Effector CD4-positive, alpha-beta T cell (primary cell): ENCODE data around the gene GPR61.

Experiments
- DNase-seq: peaks from one replicate; pipeline ENCODE4 v3.0.0-alpha.2; 2020

Gene GPR61

DNA sequence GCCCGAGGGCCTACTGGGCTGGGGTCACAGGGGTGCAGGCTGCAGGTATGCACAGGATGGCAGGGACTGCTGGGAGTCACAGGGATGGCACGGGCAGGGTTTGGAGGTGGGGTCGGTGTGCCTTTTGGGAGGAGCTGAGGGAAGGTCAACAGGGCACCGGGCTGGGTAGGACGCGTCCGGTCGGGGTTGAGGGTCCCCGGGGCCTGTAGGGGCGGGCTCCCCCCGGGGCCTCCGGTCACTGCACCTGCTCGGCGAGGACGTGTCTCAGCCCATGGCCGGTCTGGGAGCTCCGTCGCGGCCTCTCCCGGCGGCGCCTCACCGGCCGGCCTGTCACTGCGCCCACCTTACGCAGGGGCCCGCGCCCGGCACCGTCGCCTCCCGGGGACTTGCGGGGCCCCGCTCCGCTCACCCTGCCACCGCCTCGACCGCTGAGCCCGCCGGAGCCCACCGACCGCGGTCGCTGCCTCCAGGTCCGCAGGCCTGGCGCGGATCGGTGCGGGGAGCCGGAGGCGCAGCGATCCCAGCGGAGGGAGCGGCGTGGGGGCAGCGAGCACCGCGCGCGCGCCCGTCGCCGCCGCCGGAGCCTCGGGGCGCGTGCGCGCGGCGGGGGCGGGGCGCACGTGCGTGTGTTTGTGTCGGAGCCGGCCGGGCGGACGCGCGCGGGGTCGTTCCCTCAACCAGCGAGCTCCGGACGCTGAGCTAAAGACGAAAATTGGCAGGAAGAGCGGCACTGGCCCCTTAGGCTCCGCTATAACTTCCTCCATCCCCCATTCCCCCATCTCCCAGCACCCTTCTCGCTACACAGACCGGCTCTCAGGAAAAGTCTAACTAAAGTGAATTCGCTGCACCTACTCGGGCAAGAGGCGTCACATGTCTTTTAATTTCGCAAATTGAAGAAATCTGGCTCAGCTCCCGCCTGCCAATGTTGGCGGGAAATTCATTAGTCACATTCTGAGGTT lies 30.2 kb upstream of the GPR61 start, which contains the start of gene AMIGO1:
AMIGO1 (minus strand) TSS at position 552 of the 959 bp plus-strand sequence. CDS start 815 bp downstream, outside the sequence.
- DNase-seq: peak; percentile 51

DNA sequence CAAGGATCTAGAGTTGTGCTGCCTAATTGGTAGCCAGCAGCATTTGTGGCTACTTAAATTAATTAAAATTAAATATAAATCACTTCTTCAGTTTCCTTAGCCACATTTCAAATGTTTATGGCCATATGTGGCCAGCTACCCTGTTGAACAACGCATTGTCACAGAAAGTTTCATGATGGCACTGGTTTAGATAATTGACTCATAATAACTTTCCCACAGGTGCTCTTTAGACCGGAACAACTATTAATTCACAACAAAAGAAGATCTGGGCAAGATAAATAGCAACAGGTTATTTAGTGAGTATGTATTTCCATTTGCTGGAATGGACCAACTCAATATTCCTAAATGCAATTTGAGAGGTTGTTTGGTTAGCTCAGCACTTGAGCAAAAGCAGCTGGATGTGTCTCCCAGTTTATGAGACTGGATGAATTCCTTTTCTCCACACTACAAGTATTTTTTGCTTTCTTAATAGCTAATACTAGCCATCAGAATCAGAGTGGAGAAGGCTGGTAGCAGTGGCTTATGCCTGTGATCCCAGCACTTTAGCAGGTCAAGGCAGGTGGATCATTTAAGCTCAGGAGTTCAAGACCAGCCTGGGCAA lies 26.5 kb upstream of the GPR61 start:
- no peak for DNase-seq

DNA sequence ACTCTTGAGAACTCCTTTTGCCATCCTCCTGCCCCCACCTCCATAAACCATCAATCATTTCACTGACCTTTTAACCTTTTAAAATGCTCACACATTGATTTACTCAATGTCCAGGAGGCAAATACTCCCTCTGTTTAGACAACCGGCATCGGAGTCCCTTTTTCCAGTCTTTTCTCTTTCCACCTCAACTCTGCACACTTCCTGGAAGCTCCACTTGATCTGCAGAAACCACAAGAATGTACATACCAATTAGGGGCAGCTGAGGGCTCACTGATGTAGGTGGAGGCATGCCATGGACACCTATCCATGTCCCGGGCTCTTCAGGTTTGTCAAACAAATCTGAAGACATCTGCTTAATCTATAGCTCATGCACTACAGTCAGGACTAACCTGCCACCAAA lies 24.8 kb upstream of the GPR61 start:
- no peak for DNase-seq

DNA sequence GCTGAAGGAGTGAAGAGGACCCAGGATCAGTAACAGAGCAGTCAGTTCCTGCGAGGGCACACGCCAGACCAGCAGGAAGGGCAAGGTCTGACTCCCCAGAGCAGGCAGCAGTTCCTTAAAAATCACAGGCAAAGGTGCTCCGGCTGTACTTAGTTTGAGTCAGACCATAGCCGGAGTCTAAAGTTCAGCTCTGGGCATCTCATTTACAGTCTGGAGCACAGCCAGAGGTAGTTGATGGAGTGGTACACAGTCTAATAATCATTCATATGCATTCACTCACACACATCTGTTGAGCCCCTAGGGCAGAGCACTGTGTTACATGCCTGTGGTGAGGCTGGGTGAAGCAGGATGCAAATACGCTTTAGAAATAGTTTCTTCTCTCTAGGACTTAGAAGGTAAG lies 22.8 kb upstream of the GPR61 start:
- no peak for DNase-seq

DNA sequence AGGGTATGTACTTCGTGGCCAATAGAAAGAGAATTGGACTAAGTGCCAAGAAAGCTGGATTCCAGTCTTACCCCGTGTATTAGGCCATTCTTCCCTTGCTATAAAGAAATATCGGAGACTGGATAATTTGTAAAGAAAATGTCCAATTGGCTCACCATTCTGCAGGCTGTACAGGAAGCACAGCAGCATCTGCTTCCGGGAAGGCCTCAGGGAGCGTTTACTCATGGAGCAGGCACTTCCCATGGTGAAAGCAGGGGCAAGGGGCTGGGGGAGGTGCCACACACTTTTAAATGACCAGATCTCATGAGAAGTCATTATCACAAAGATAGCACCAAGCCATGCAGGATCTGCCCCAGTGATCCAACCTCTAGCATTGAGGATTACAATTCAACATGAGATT lies 22.3 kb upstream of the GPR61 start:
- DNase-seq: no peak

DNA sequence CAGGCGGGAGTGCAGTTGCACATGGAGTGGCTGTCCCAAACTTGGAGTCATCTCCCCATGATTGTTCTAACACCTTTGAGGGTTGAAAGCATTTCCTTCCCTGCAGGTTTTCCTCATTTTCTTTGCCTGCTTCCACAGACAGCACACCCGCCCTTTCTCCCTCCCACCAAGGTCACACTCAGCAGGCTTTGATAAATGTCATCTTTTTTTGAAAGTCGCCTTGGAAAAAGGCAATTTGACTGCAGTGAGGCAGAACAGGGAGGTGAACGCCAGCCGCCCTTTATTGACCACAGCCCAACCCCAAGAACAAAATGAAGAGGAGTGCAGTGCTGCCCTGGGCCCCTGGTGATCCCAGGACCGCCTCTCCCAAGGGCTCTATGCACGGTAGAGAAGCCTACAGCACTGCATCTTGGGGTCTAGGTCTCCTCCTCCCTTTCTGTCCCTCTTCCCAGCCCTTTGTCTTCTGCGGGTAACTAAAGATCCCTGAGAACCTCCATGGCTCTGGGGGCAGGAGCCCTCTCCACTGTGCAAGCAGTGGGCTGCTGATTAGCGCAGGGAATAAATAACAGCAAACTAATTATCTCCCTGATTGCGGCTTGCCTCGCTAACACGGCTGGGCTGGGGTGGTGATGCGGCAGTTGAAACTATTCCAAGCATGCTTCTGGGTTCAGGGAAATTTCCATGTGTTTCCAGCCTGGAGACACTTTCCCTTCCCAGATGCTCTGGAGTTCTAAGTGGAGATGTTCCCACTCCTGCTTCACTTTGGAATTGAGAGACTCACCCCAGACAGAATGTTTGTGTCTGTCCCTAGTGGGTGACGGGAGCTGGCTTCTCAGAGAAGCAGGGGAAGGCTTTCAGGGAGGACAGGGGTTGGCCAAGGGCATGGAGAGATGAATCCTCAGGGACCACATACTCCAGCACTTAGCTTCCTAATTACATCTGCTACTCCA lies 18.4 kb upstream of the GPR61 start:
- no peak for DNase-seq

DNA sequence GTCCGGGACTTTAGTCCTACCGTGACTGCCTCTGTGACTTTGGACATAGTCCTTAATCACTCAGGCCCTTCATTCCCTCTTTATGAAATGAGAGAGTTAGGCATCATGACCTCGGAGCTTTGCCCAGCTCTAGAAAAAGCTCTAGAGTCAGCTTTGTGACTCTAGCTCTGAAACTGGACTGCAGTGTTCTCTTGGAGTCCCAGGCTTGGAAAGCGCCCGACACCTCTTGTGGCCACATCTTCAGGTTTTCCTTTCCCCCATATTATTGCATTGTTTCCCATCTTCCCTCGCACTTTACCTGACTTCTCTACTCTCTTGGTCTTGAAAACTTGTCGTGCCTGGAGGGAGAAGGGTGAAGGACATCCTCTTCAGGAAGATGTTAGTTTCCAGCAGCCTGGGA lies 17.6 kb upstream of the GPR61 start:
- no peak for DNase-seq

DNA sequence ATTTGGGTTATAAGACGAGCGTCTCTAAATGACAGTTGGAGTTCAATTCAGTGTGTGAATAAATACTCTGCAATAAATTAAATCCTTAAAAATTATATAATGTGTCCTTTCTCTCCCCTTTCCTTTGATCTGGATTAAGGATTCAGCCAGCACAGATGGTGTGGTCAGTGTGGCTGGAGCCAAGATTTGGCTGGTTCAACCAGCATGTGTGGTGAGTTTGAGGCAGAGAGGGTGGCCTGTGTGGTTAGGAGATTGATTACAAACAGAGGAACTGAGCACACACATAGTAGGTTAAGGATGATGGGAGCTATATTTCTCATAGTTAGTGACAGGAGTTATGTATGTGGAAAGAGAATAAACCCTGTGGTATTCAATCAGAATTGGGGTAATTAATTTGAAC lies 16.0 kb upstream of the GPR61 start:
- no peak for DNase-seq

DNA sequence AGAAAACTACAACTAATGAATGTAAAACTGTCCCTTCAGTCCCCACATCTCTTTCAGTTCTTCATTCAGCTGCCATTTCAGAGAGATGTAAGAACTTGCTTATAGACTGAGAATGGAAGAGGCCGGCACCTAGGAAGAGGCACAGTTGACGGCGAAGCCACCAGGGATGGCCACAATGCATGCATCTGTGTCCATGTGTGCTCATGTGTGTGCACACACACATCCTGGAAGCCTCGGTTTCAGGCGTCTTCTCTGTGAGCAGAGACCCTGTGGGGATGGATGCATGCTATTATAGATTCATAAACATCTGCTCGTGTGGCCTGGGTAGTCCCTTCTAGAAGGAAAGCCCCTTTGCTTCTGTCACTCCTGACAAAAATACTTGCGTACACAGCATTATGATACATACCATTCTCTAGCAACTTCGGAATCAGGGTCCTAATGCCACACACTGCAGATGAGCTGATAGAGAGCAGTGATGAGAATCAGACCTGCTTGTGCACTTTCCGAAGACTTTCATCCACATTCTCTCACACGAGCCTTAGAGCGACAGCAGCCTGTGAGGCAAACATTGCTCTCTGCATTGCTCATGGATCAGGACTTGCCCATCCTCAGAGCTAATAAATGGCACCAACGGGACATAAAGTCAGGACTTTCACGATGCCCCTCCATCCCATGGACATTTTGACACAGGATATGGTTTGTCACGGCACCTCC lies 12.4 kb upstream of the GPR61 start:
- no peak for DNase-seq

DNA sequence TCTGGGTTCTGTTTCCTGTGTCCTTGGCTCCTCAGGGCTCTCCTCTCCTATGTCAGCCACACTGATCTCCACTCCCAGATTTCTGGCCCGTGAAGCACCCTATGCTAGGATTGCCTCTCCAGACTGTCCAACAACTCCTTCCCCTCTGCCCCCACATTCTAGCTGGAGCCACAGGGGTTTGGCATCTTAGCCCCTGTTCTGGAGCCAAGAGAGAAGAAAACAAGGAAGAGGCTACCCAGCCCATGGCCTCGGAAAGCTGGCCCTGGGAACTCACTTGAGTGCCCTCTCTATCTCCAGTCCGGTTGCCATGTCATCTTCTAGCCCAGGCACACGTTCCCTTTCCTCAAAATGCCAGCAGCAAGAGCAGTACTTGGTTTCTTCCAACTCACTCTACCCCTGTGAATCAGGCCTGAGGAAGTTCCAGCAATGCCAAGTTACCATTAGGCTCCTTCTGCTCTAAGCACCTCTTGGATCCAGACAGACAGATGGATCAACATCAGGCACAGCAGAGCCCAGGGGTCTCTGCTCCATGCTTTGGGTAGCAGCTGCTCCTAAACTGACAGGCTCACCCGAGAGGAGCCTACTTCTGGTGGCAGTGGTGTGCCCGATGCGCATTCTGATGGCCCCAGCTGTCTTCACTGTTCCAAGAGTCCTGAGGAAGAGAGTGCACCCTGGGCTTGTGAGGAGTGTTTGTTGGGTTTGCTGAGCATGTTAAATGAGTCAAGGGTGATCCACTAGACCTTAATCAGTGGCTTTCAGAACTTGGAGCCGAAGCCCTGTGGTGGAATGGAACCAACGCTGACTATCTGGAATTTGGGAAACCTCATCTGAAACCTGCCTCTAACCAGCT lies 11.6 kb upstream of the GPR61 start:
- no peak for DNase-seq

DNA sequence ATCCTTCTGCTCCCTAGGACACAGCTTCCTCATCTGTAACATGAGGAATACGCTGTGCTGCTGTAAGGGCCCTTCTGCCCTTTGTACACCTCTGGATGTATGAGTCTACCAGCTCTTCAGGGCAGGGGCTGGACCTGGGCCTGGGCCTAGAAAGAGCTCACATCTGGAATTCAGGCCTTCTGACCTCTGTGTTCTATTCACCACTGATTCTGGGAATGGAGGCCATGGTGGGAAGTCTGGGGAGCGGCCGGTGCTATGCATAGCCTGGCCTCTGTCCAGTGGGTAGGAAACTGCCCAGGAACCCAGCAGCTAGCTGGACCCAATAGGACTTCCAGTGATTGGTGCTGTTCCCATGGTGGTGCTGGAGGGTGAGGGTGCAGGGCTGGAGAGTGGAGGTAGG lies 11.0 kb upstream of the GPR61 start:
- no peak for DNase-seq

DNA sequence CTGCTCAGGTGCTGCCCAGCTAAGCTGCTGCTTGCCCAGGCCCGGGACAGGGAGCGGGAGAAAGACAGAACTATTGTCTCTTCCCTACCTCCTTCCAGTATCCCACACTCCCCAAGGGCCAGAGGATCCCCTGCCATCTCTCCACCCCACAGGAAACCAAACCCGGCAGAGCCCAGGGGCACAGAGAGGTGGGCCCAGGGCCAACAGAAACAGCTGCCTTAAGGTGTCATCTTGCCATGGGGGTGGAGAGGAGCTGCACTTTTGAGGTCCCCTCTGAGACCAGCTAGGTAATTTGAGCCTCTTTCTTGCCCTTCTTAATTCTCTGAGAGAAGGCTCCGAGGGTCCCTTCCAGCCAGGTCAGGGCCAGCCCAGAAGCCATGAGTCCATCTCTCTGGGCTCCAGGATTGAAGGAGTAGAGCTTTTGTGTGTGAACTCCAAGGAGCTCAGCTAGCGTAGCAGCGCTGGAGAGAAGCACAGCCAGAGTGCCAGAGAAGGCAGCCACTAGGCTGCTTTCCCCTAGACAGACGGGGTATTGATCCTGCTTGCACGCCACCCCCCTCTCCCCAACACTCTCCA lies 9.7 kb upstream of the GPR61 start:
- DNase-seq: no peak

DNA sequence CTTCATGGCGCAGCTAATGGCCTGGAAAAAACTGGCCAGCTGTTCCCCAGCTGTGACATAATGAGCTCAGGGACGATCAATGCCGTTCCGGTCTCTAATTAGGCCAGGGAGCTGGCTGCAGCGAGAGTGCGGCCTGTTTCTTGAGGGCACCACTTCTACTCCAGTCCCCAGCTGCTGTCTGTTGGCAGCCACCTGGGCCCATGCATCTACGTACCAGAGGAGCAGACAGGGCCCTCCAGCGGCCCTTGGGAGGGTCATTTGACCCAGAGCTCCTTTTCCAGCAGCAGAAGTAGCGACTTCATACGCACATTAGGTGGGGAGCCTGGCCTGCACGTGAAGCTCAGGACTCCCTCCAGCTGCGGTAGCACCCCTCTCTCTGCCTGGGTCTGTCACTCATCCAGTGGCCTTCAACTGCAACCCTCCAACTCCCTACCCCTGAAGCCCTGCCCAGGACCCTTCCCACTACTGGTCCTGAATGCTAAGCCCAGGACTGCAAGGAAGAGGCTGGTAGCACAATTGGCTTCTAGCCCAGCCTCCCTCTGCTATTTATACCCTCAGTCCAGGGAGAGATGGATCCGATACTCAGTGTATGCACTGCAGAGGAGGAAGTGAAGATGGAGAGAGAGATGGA lies 9.1 kb upstream of the GPR61 start:
- DNase-seq: no peak

DNA sequence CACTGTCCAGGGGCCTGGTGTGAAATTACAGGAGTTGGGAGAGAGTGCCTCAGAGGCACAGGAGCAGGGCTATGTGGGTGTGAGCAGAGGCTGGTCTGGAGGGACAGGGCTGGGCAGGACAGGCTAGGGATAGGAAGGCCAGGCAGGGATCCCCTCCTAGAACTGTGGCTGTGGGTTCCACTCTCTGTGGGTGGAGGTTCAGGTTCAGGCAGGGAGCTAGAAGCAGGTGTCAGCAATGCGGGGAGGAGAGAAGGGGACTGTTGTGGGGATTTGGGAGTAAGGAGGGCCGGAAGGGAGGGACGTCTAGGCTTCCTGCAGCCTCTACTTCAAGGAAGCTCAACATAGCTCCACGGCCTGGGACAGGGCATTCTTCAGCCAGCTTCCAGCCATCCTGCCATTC lies 8.3 kb upstream of the GPR61 start:
- no peak for DNase-seq

DNA sequence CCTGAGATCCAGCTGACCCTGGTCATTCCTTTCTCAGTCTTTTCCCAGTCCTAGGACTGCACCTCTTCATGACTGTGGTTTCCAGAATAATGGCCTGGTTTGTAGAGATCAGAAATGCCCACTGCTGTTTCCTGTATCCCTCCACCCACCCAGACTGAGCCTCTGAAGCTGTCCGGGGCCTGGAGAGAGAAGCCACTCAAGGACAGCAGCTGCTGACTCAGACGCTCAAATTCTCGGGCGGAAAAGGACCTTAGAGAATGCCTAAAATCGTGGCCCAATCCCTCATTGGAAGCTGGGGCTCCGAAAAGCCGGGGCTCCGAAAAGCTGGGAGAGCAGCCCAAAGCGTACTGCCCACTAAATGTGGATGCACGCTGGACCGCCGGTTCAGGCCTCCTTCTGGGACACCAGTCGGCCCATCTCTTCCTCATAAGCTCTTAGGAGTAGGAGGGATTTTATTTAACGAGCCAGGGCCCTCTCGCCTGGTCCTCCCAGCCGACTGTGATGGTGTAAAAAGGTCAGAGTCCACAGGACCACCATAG lies 7.8 kb upstream of the GPR61 start:
- no peak for DNase-seq

DNA sequence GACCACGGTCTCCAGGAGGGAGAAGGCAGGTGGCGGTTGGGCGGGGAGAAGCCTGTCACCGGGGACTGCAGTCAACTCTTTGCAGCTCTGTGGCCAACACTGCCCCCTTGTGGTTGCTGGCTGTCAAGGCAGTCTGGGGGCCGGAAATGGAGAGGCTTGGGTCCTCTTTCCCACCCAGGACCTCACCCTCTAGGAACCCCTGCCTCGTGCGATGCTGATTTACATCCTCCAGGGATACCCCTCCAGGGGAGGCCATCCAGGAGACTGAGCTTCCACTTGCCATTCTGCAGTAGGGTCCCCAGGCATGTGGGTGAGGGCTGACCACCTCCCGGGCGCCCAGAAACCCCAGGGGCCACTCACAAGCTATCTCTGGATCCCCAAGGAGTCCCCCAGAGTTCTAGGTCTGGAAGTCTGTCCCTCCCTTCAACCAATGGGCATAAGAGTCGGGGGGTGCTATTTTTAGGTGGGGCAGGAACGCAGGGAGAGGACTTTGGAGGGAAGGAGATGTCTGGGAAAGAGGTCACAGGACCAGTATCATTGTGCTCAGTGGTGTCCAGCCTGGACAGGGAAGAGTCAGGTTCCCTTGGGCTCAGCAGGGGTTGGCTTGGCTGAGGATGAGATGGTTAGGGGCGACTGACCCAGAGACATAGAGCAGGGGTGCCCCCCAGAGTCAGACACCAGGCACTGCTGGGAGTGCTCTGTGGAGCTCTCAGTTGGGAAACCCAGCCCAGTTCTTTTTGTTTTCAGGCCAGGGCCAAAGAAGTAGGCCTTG lies 7.1 kb upstream of the GPR61 start:
- DNase-seq: peak; percentile 90

DNA sequence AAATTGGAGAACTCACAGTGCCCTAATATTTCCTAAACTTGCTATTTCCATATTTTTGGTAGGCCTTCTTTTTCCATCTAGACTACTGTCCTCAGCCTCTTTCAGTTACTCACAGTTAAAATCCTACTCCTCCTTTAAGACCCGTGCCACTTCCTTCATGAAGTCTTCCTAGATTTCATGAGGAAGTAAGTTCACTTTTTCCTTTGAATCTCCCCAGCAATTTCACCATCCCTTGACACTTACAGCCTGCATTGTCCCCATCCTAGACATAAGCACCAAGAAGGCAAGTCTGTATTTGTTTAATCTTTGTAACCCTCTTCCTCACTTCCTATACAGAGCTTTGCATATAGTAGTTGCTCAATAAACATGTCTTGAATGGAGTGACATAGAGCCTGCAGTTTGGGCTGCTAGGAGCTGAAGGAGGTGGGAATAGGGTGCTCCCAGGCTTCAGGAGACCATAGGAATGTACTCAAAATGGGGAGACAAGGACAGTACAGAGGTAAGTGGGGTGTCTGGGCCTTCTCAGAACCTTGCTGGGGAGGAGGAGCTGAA lies 5.3 kb upstream of the GPR61 start:
- DNase-seq: no peak

DNA sequence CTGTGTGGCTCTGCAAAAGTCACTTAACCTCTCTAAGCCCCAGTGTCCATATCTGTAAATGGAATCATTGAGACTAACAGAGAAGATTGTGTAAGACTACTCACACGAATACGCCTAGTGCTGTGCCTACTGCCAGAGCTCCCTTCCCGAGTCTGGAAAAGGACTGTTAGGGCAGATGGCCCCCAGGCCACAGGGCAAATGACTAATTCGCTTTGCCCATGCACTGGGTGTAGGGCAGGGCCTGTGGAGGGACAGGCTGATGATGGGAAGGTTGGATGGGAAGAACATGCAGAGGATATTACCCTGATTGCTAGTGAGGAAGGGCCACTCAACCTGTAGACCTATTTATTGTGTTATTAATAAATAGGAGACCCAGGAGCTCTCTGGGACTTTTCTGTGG lies 4.2 kb upstream of the GPR61 start:
- no peak for DNase-seq

DNA sequence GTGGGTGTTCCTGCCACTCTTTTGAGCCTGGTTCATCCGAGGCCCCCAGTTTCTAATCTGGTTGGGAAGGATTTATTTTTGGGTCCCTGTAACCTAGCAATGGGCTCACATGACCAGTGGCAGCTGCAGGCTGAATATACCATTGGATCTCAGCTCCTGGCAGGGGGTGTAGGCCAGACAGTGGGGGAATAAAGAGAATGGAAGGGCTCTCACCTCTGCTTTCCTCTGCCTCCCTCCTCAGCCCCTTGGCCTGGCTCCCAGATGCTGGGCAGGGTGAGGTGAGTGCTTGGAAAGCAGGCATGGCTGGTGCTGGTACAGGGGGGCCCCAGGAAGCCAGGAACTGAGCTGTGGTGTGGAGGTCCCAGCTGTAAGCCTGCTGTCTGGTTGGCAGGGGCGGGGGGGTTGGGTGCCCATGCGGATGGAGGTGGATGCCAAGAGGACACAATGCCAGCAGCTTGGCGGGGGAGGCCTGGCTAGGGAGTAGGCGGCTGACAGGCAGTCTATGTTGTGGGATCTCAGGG lies 3.6 kb upstream of the GPR61 start:
- no peak for DNase-seq
